Fibroblast of skin of left biceps (primary cell): Measurements from ENCODE around the gene ZSWIM4.

Experiments used
- DNase-seq, 2 experiments: peaks; one replicate each; pipeline ENCODE4 v3.0.0-alpha.2; 2013; ENCODE audit warnings: low read depth in 2 of 2

ZSWIM4 gene

DNA sequence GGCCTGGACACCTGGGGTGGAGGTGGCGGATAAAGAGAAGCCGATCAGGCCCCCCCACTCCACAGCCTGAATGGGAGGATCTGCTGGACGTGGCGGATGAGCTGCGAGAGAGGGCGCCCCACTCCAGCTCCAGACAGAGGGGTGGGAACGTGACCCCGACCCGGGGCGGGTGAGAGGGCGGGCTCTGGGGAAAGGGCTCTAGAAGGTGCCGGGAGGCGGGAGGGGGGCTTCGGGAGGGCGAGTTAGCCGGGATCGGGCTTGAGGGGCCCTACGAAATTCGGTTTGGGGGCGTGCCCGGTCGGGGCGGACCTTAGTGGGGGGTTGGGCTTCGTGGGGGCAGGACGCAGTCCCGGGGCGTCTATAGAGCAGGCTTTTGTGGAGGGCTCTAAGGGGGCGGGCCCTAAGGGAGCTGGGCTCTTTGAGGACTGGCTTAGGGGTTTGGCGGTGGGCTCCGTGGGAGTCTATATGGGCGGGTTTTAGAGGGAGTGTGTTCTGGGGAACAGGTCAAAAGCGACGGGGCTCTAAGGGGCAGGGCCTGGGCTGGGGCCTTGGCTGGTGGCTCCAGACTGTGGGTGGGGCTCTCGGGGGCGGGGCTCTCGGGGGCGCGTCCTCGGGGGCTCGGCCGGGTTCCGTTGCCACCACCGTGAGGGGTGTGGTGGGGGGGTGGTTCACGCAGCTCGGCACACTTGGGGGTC lies 77.6 kb downstream of the ZSWIM4 start:
- no peak for DNase-seq

DNA sequence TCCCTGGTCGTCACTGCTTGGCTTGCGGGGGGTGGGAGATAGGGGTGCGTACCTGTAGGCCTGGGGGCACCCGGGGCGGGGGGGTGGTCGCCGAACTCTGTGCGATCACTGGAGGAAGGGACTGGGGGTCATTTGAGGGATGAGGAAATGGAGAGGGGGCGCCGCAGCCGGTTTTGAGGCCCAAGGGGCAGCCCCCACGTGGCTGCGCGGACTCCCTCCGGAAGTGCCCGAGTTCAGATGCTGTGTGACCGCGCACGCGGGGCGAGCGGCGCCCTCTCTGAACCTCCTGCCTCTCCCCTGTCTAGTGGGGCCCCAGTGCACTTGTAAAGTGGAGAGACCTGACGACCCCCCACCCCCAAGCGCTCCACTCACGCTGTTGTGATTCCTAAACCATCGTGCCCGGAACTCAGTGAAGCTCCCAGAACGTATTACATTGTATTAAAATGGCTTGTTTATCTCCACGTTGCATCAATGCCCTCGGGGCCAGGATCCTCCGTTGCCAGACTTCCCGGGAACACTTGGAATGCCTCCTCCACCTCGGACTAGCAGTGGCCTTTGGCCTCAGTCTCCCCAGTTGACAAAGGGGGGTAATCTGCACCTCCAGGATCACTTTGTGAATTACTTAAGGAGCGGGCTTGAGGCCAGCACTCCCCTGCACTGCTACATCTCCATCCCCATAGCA lies 78.7 kb downstream of the ZSWIM4 start:
- no peak for DNase-seq

DNA sequence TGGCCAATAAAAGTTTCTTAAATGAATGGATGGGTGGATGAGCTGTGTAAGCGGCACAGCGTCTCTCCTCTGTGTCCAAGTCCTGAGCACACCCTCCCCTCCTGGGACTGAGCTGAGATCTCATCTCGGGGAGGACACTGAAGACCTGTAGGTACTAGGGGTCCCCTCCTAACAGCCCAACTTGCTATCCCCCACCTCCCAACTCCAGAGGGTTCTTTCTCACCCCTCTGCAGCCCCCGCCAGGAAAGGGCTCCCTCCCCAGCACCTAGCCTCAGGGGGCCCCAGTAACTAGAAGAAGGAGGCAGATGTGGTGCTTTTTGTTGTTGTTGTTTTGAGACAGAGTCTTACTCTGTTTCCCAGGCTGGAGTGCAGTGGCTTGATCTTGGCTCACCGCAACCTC lies 80.6 kb downstream of the ZSWIM4 start:
- DNase-seq, result no peak

DNA sequence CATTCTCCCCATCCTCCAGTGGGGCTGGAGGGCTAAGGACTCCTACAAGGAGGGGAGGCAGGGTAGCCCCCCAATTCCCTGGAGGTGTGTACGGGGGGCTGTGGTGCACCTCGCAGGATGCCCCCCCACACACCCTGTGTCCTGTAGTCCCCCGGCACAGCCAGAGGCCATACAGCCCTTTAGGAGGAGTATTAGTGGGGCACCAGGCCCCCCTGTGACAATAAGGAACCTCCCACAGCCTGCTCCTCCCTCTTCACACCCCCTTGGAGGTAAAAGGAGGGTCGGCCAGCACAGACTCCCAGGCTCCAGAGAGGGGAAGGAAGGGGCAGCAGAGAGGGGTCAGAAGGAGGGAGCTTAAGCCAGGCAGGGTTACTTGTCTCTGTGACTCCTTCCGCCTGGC lies 81.6 kb downstream of the ZSWIM4 start, which contains the start of gene NANOS3:
Gene NANOS3, plus strand, starts transcription at position 301 of the 400 bp plus-strand sequence. CDS start 115 bp downstream, outside the sequence.
- DNase-seq, result no peak

DNA sequence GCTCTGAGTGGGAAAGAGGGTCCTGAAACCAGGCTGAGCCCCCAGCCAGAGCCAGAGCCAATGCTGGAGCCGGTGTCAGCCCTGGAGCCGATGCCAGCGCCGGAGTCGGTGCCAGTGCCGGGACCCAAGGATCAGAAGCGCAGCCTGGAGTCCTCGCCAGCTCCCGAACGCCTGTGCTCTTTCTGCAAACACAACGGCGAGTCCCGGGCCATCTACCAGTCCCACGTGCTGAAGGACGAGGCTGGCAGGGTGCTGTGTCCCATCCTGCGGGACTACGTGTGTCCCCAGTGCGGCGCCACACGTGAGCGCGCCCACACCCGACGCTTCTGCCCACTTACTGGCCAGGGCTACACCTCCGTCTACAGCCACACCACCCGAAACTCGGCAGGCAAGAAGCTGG lies 82.1 kb downstream of the ZSWIM4 start:
- DNase-seq, result no peak

DNA sequence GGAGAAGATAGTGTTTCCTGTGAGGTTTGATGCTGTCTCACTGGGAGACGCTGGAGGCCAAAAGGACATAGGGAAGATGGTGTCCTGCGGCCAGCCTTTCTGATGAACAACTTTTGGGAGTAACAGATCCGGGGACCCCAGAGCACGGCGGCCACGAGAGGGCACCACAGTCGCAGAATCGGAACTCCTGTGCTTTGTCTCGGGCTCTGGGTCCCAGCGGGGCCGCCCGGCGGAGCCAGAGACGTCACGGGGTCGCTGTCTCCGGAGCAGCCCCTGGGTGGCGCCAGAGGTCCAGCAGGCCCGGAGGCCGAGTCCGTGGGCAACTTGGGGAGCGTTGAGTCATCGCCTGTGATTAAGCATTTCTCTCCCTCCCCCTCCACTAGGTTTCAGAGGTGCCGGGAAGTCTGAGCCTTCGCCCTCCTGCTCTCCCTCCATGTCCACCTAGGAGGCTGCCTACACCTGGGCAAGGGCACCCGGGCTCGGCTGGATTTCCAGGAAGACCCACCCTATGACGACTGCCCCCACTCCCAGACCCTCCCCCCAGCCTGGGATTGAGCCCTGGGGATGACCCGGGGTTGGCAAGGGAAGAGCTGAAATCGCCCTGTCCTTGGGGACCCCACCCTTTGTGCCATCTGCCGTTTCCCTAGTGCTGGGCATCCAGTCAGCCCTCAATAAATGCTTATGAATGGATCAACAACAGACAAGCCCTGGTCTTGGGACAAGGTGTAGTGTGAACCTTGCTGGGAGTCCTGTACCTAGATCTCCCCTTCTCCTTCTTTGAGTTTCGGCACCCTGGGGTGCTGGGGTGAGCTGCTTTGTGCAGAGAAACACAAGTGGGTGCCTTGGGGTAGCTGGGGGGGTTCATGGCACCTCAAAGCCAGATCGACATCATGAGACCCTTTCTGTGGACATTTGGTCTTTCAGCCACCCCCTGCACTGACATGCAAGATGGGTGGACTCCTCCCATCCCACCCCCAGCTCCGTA lies 85.1 kb downstream of the ZSWIM4 start:
- DNase-seq, result peak; percentile 83 to 85

DNA sequence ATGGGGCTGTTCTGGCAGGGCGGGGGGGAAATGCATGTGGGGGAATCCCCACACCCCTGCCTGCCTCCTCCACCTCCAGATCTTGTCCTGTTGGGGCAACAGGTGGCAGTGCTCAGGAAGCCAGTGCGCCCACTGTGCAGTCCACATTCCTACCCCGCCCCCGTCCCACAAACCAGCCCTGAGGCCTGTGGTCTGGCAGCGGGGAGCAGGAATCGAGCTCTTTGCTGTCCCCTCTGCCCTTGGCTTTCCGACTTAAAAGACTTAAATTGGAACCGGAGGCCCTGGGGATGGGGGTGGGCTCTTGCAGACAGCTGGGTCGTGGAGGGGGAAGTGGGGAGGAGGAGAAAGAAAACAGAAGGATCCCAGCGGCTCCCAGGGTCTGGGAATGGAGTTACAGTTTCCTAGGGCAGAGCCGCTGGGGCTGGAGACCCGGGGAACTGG lies 86.0 kb downstream of the ZSWIM4 start:
- no peak for DNase-seq
